22Rv1 (cell line): ENCODE data around the gene B9D2.

Experiments
- ZFX ChIP-seq: fragments of 450-650 bp; IDR thresholded peaks from 2 replicates; pipeline ENCODE4 v1.6.1; 2017; ENCODE audit warnings: antibody characterized with exemption, borderline replicate concordance
- TF ChIP-seq, protein P1 (sequence below): fragments of 450-650 bp; IDR thresholded peaks from 2 replicates; pipeline ENCODE4 v1.5.1; 2017; ENCODE audit warnings: mild to moderate bottlenecking

DNA sequence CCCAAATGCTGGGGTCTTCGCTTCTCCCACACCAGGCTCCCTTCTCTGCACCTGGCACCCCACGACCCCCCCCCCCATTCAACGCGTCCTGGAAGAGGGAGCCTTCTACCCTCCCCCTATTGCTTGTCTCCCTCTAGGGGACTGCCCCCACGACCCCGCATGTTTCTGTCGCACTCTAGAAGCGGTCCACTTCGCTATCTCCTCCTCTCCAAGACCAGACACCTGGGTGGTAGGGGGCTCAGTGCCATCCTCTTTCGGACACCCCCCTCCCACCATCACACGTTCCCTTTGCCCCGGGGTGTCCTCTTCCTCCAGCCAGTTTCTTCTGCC, 11.7 kb downstream of the B9D2 start:
- TF ChIP-seq, protein P1, sequence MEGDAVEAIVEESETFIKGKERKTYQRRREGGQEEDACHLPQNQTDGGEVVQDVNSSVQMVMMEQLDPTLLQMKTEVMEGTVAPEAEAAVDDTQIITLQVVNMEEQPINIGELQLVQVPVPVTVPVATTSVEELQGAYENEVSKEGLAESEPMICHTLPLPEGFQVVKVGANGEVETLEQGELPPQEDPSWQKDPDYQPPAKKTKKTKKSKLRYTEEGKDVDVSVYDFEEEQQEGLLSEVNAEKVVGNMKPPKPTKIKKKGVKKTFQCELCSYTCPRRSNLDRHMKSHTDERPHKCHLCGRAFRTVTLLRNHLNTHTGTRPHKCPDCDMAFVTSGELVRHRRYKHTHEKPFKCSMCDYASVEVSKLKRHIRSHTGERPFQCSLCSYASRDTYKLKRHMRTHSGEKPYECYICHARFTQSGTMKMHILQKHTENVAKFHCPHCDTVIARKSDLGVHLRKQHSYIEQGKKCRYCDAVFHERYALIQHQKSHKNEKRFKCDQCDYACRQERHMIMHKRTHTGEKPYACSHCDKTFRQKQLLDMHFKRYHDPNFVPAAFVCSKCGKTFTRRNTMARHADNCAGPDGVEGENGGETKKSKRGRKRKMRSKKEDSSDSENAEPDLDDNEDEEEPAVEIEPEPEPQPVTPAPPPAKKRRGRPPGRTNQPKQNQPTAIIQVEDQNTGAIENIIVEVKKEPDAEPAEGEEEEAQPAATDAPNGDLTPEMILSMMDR = no peak
- no peak for TF ChIP-seq ZFX
